GM18526 (cell line): Measurements from ENCODE around the gene KNDC1.

Experiments
- POLR2A ChIP-seq: IDR thresholded peaks from 3 replicates; pipeline ENCODE4 v1.6.1; 2011; ENCODE audit not compliant: insufficient read length; ENCODE audit errors: extremely low read depth

KNDC1 gene

GRCh38 chr10:133272964-133273420 lies 113.0 kb downstream of the KNDC1 start:
- no peak for TF ChIP-seq POLR2A

GRCh38 chr10:133273534-133274143 lies 113.6 kb downstream of the KNDC1 start:
- no peak for TF ChIP-seq POLR2A

- TF ChIP-seq POLR2A: peak; percentile 55
These were observed 115.0 kb downstream of the KNDC1 start for GRCh38 chr10:133274751-133275683.

GRCh38 chr10:133275684-133276092 lies 115.7 kb downstream of the KNDC1 start:
- TF ChIP-seq POLR2A: peak; percentile 44
